Tibial nerve (tissue), 4 donors: ENCODE data around the gene TMEM43. TPM values are rescaled to one million over a fixed set of nuclear protein-coding genes. Genes with fewer than 3 reads are reported as not detected.

Source experiments
- DNase-seq, 2 donors: peaks; one replicate each; pipeline ENCODE4 v3.0.0-alpha.2; 2019; ENCODE audit warnings: low spot score in 2 of 2
- H3K27ac ChIP-seq, 4 donors: fragments of 200-600 bp; sonication (generic) in 3 of 4; one replicate each; pipeline ENCODE4 v1.5.1; 2017 to 2019; ENCODE audit warnings: mild to moderate bottlenecking in 1 of 4
- H3K27me3 ChIP-seq, 2 donors: fragments of 200-600 bp; sonication (generic) in 1 of 2; one replicate each; pipeline versions ENCODE4 v1.5.1 to v1.6.0; 2017 to 2019
- H3K36me3 ChIP-seq, 3 donors: fragments of 200-600 bp; sonication (generic); one replicate each; pipeline ENCODE4 v1.5.1; 2018 to 2019
- H3K4me1 ChIP-seq, 4 donors: fragments of 200-600 bp; sonication (generic) in 3 of 4; one replicate each; pipeline ENCODE4 v1.5.1; 2017 to 2019
- H3K4me3 ChIP-seq, 4 donors: fragments of 200-600 bp; sonication (generic) in 3 of 4; one replicate each; pipeline ENCODE4 v1.5.1; 2017 to 2019; ENCODE audit warnings: mild to moderate bottlenecking in 1 of 4, moderate library complexity in 1 of 4
- H3K9me3 ChIP-seq, 4 donors: fragments of 200-600 bp; sonication (generic) in 3 of 4; one replicate each; pipeline ENCODE4 v1.5.1; 2017 to 2019
- EP300 ChIP-seq, 2 donors: sonication (generic); formaldehyde crosslinking; IDR thresholded peaks; one replicate each; pipeline ENCODE4 v1.6.1; 2017; ENCODE audit warnings: antibody characterized with exemption in 2 of 2, mild to moderate bottlenecking in 1 of 2
- POLR2A ChIP-seq, 2 donors: fragments of 450-650 bp; IDR thresholded peaks; one replicate each; pipeline ENCODE4 v1.6.1; 2017; ENCODE audit warnings: antibody characterized with exemption in 2 of 2, mild to moderate bottlenecking in 2 of 2, moderate library complexity in 2 of 2
- WGBS, 2 donors: methylation state at CpG; one replicate each; pipeline ENCODE4 v1.1.5; 2018; 5-methylcytosine and 5-hydroxymethylcytosine counted together
- total RNA-seq, 4 donors: library from RNA; depleted of rRNA; stranded (reverse); fragments of >200 nt; gene quantifications; one replicate each; pipeline ENCODE4 v1.1.0, GENCODE V29; 2016
- TF ChIP-seq, protein P1 (sequence below), 5 experiments: fragments of 200-600 bp in 3 of 5; fragments of 450-650 bp in 2 of 5; sonication (generic) in 3 of 5; IDR thresholded peaks; one replicate each; pipeline ENCODE4 v1.5.1; 2016 to 2019; ENCODE audit warnings: antibody characterized with exemption in 5 of 5, mild to moderate bottlenecking in 3 of 5, moderate library complexity in 2 of 5

The TMEM43 gene
- total RNA-seq, 4 donors from 2014 or later: 99.9 to 130 (median 120) TPM

DNA sequence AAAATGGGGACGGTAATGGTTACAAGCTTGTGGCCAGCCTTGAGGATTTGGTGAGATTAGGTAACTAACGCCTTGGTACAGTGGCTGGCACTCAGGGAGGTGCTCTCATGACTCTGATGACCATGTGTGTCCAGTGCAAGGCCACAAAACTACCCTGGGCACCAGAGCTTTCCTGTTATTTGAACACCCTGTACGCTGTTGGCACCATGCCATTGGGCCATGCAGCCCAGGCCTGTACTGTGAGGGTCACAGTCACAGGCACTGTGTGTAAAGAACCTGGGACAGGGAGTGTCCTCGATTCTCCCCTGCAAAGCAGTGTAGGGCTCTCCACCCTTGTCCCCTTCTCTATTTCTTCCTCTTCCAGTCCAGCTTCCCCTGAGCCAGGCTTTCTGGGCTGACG is 6.3 kb downstream of the TMEM43 start:
- 84 to 88% methylated on average over 5 of the region's 5 CpGs for WGBS, 2 donors
- TF ChIP-seq, protein P1, sequence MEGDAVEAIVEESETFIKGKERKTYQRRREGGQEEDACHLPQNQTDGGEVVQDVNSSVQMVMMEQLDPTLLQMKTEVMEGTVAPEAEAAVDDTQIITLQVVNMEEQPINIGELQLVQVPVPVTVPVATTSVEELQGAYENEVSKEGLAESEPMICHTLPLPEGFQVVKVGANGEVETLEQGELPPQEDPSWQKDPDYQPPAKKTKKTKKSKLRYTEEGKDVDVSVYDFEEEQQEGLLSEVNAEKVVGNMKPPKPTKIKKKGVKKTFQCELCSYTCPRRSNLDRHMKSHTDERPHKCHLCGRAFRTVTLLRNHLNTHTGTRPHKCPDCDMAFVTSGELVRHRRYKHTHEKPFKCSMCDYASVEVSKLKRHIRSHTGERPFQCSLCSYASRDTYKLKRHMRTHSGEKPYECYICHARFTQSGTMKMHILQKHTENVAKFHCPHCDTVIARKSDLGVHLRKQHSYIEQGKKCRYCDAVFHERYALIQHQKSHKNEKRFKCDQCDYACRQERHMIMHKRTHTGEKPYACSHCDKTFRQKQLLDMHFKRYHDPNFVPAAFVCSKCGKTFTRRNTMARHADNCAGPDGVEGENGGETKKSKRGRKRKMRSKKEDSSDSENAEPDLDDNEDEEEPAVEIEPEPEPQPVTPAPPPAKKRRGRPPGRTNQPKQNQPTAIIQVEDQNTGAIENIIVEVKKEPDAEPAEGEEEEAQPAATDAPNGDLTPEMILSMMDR (IDR thresholded peaks at IDR 0.05): no peak
- TF ChIP-seq POLR2A (IDR thresholded peaks at IDR 0.05) (no peak), EP300 (IDR thresholded peaks at IDR 0.05) (no peak)
- DNase-seq: no peak
- Histone ChIP-seq H3K4me3 (no peak overlapping the region), H3K9me3 (no peaks in the 10 kb centered on the region), H3K36me3 (peaks cover 7 to 85% (median 36%) of the 10 kb centered on the region in 3 donors), H3K27me3 (no peaks in the 10 kb centered on the region), H3K27ac (no peak overlapping the region), H3K4me1 (peaks cover 3 to 21% (median 15%) of the 10 kb centered on the region in 4 donors)

DNA sequence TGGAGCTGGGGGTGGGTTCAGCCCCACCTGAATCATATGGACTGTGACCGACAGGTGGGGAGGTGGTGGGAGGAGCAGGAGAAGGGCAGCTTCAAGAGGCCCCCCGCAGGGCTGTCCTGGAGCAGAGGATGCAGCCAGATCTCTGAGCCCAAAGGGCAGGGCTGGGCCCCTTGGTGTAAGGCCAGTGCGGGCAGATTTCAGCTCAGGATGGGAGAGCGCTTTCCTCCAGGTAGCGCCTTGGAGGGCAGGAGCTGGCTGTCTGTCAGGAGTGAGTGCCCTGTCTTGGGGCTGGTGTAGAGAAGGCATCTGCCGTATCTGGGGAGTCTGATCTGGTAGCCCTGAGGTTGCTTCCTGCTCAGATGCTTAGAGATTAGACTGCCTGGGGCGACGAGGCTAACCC is 7.3 kb downstream of the TMEM43 start:
- peaks cover 7 to 95% (median 36%) of the 10 kb centered on the region in 3 donors for H3K36me3 ChIP-seq
- no peak for TF ChIP-seq POLR2A (IDR thresholded peaks at IDR 0.05)
- no peak for TF ChIP-seq EP300 (IDR thresholded peaks at IDR 0.05)
- TF ChIP-seq, protein P1 (IDR thresholded peaks at IDR 0.05): no peak

DNA sequence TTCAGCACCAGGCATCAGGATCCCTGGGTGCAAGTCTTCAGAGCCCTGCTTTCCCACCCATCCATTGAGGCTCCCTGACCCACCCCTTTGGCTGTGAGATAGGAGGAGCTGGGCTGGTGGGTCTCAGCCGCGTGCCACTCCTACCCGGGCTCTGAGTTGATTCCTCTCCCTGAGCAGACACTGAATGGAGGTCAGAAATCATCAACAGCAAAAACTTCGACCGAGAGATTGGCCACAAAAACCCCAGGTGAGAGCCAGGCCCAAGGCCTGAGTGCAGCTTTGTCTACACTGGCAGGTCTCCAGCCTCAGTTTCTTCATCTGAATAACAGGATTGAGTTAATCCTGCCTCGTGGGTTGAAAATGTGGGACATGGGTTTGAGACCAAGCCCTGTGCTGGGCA is 7.8 kb downstream of the TMEM43 start:
- Histone ChIP-seq H3K9me3 (no peaks in the 10 kb centered on the region), H3K27ac (peak overlapping the region in 1 of 4 donors; percentile 28), H3K36me3 (peaks cover 7 to 98% (median 36%) of the 10 kb centered on the region in 3 donors), H3K4me3 (no peak overlapping the region), H3K4me1 (peaks cover 0 to 17% (median under 1%) of the 10 kb centered on the region in 4 donors), H3K27me3 (no peaks in the 10 kb centered on the region)
- no peak for DNase-seq
- TF ChIP-seq, protein P1 (IDR thresholded peaks at IDR 0.05): no peak
- no peak for TF ChIP-seq EP300 (IDR thresholded peaks at IDR 0.05)
- TF ChIP-seq POLR2A (IDR thresholded peaks at IDR 0.05): no peak
- WGBS, 2 donors: 93% methylated on average over 6 of the region's 6 CpGs; no CpG with 5 or more reads in 1 of the 2 donors

More for the DNA sequence above, 7.3 kb downstream of the TMEM43 start:
- Histone ChIP-seq H3K4me1 (peaks cover 0 to 18% (median 5%) of the 10 kb centered on the region in 4 donors), H3K27ac (no peak overlapping the region), H3K27me3 (no peaks in the 10 kb centered on the region), H3K9me3 (no peaks in the 10 kb centered on the region), H3K4me3 (no peak overlapping the region)
- no peak for DNase-seq
- 92 to 93% methylated on average over 7 to 8 of the region's 8 CpGs for WGBS, 2 donors

DNA sequence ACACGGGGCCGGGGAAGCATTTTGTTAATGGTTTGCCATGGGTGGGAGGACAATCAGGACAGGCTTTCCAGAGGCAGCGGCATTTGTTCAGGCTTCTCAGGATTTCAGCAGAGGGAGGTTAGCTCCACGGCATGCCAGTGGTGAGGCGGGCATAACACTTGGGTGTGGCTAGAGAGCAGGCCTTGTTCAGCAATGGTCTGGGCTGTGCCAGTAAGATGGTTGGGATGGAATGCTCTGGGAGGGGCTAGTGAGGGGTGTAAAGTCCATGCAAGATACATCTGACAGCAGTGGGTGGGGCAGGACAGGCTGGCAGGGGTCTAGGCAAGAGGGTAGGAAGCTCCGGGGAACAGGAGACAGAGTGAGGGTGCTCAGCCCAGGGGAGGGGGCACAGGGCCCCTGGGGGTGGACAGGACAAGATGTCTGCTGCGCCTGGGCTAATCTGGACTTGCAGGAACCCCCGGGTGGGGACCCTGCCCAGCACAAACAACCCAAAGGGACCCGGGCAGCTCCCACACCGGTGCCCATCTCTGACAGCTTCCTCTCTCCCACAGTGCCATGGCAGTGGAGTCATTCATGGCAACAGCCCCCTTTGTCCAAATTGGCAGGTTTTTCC is 8.4 kb downstream of the TMEM43 start:
- TF ChIP-seq, protein P1 (IDR thresholded peaks at IDR 0.05): no peak
- no peak for TF ChIP-seq EP300 (IDR thresholded peaks at IDR 0.05)
- no peak for TF ChIP-seq POLR2A (IDR thresholded peaks at IDR 0.05)
- WGBS, 2 donors: 88 to 89% methylated on average over 10 of the region's 10 CpGs
- H3K27me3 ChIP-seq: no peaks in the 10 kb centered on the region
- DNase-seq: no peak
- H3K4me1 ChIP-seq: peaks cover 0 to 16% (median 0%) of the 10 kb centered on the region in 4 donors
- no peak overlapping the region for H3K4me3 ChIP-seq
- H3K36me3 ChIP-seq: peaks cover 7 to 98% (median 36%) of the 10 kb centered on the region in 3 donors
- H3K9me3 ChIP-seq: no peaks in the 10 kb centered on the region
- H3K27ac ChIP-seq: peak overlapping the region in 1 of 4 donors; percentile 50

DNA sequence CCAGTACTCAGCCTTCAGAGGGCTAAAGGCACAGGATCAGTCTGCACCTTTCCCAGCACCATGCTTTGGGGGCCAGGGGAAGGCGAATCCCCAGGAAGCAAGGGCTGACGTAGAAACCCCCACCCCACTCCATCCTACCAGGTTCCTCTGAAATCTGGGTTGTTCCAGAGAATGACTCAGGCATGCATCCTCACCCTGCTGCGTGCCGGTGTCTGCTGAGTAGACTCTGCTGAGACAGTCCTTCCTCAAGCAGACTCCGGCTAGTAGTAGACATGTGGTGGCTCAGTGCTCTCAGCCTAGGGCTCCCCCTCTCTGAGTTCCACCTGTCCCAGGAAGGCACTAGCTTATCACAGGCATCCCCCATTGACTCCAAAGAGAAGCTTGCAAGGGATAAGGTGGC is 9.0 kb downstream of the TMEM43 start:
- WGBS, 2 donors: 97% methylated on average over 5 of the region's 5 CpGs
- Histone ChIP-seq H3K36me3 (peaks cover 7 to 98% (median 36%) of the 10 kb centered on the region in 3 donors), H3K9me3 (no peaks in the 10 kb centered on the region), H3K4me3 (no peak overlapping the region), H3K4me1 (peaks cover 0 to 16% (median 0%) of the 10 kb centered on the region in 4 donors), H3K27ac (no peak overlapping the region), H3K27me3 (no peaks in the 10 kb centered on the region)
- DNase-seq: no peak
- no peak for TF ChIP-seq EP300 (IDR thresholded peaks at IDR 0.05)
